Keratinocyte (primary cell): Measurements from ENCODE around the gene TMTC2. TPM values are rescaled to one million over a fixed set of nuclear protein-coding genes. Genes with fewer than 3 reads are reported as not detected.

ENCODE experiments used
- DNase-seq: peaks from one replicate; pipeline ENCODE4 v3.0.0-alpha.2; 2011; ENCODE audit warnings: low read depth, missing footprints, low spot score
- FAIRE-seq: peaks from 2 replicates; lab custom pipeline; 2011; peaks lifted over from hg19 to GRCh38; lab: Jason Lieb, UNC
- H2AFZ ChIP-seq: 2 replicates; pipeline ENCODE4 v1.6.0; 2012; ENCODE audit warnings: low read length, control low read depth, inconsistent platforms; ENCODE audit not compliant: control insufficient read depth
- H3K27ac ChIP-seq: 2 replicates; pipeline ENCODE4 v1.5.1; 2011; ENCODE audit warnings: low read length; ENCODE audit not compliant: control insufficient read depth, insufficient read depth
- H3K27me3 ChIP-seq: 3 replicates; pipeline ENCODE4 v1.6.0; 2011; ENCODE audit warnings: low read length; ENCODE audit not compliant: control insufficient read depth, insufficient read depth; ENCODE audit errors: extremely low read depth
- H3K36me3 ChIP-seq, 2 experiments: 2 replicates in 1 of 2; 3 replicates in 1 of 2; pipeline ENCODE4 v1.5.1; 2011; ENCODE audit warnings: low read length in 2 of 2, mild to moderate bottlenecking in 1 of 2; ENCODE audit not compliant: control insufficient read depth in 2 of 2, insufficient read depth in 2 of 2; ENCODE audit errors: extremely low read depth in 1 of 2
- H3K4me1 ChIP-seq: 3 replicates; pipeline ENCODE4 v1.5.1; 2011; ENCODE audit warnings: low read length; ENCODE audit not compliant: control insufficient read depth, insufficient read depth; ENCODE audit errors: extremely low read depth
- H3K4me2 ChIP-seq: 3 replicates; pipeline ENCODE4 v1.6.0; 2011; ENCODE audit warnings: low read depth, low read length; ENCODE audit not compliant: control insufficient read depth, insufficient read depth; ENCODE audit errors: extremely low read depth
- H3K4me3 ChIP-seq, 3 experiments: fragments of 200-600 bp in 1 of 3; sonication (generic) in 1 of 3; 2 replicates in 2 of 3; 3 replicates in 1 of 3; pipeline ENCODE4 v1.5.1; 2011 to 2016; ENCODE audit warnings: low read length in 3 of 3, mild to moderate bottlenecking in 3 of 3, control low read depth in 2 of 3, inconsistent platforms in 1 of 3, low read depth in 1 of 3, mixed read lengths in 1 of 3, mixed run types in 1 of 3, moderate library complexity in 1 of 3; ENCODE audit not compliant: control insufficient read depth in 2 of 3, insufficient read depth in 2 of 3; ENCODE audit errors: extremely low read depth in 1 of 3
- H3K79me2 ChIP-seq: 2 replicates; pipeline ENCODE4 v1.6.0; 2012; ENCODE audit warnings: low read length; ENCODE audit not compliant: control insufficient read depth, insufficient read depth
- H3K9ac ChIP-seq: 3 replicates; pipeline ENCODE4 v1.6.0; 2011; ENCODE audit warnings: low read length; ENCODE audit not compliant: control insufficient read depth, insufficient read depth; ENCODE audit errors: extremely low read depth
- H3K9me1 ChIP-seq: 3 replicates; pipeline ENCODE4 v1.6.0; 2011; ENCODE audit warnings: low read length; ENCODE audit not compliant: control insufficient read depth, insufficient read depth; ENCODE audit errors: extremely low read depth
- H3K9me3 ChIP-seq: 2 replicates; pipeline ENCODE4 v1.5.1; 2012; ENCODE audit warnings: low read depth, low read length; ENCODE audit not compliant: control insufficient read depth
- H4K20me1 ChIP-seq: 3 replicates; pipeline ENCODE4 v1.6.0; 2011; ENCODE audit warnings: low read length; ENCODE audit not compliant: control insufficient read depth, insufficient read depth; ENCODE audit errors: extremely low read depth
- CTCF ChIP-seq, 3 experiments: IDR thresholded peaks in 1 of 3; conservative IDR thresholded peaks in 1 of 3; optimal IDR thresholded peaks in 1 of 3; 2 replicates in 2 of 3; 3 replicates in 1 of 3; pipeline versions ENCODE3 to v1.5.1; 2011; ENCODE audit warnings: low read length in 3 of 3, mild to moderate bottlenecking in 3 of 3, moderate library complexity in 2 of 3, control low read depth in 1 of 3, inconsistent platforms in 1 of 3; ENCODE audit not compliant: insufficient read depth in 2 of 3; ENCODE audit errors: extremely low read depth in 1 of 3
- EZH2 ChIP-seq: IDR thresholded peaks from one replicate; pipeline ENCODE4 v1.6.1; 2012; ENCODE audit warnings: inconsistent platforms, mild to moderate bottlenecking, low read length, moderate library complexity
- dilution Hi-C: fragments of 300-500 bp; cut with MboI; formaldehyde crosslinking; loops from one replicate; pipeline ENCODE4 v1.7.0; 2020; ENCODE audit warnings: low sequenced_read_pairs; ENCODE audit not compliant: extremely low pct_ligation_motif_present
- polyA plus RNA-seq, 5 experiments: library from polyadenylated mRNA; depleted of rRNA in 3 of 5; stranded (reverse) in 3 of 5; stranded (forward) in 1 of 5; unstranded in 1 of 5; fragments of >200 nt; gene quantifications; 1 replicate in 1 of 5; 2 replicates in 3 of 5; 3 replicates in 1 of 5; pipeline versions ENCODE4 v1.2.1 to v1.2.3, GENCODE V29; 2011 to 2012; ENCODE audit warnings: missing spikeins in 2 of 5, low read depth in 1 of 5, low replicate concordance in 1 of 5

Gene TMTC2
- polyA plus RNA-seq, 1 donor (not counting 4 experiments of a cell fraction or from before 2014, with no cell fraction given) = 3.8 TPM

GRCh38 chr12:82652071-82652470, 34.6 kb upstream of the TMTC2 start:
- dilution Hi-C loops = no loop called here
- Histone ChIP-seq H3K9me1 (no peaks in the 10 kb centered on the region), H2AFZ (no peak overlapping the region), H3K4me2 (no peak overlapping the region), H3K4me3 (no peak overlapping the region), H3K27me3 (no peaks in the 10 kb centered on the region), H3K36me3 (no peaks in the 10 kb centered on the region), H3K9me3 (no peaks in the 10 kb centered on the region), H3K4me1 (peaks cover 15% of the 10 kb centered on the region), H3K79me2 (no peaks in the 10 kb centered on the region), H3K9ac (peak overlapping the region; percentile 5), H3K27ac (peak overlapping the region; percentile 91), H4K20me1 (no peaks in the 10 kb centered on the region)
- DNase-seq (no peak), FAIRE-seq (no peak)
- TF ChIP-seq CTCF (optimal IDR thresholded peaks at IDR 0.05 in 1 of 3, IDR thresholded peaks at IDR 0.05 in 1 of 3, conservative IDR thresholded peaks at IDR 0.05 in 1 of 3; ENCODE audit: extremely low read depth in 1 of 3, insufficient read depth in 2 of 3, low read length in 3 of 3) (no peak), EZH2 (no peak)

- no peaks in the 10 kb centered on the region for H3K9me1 ChIP-seq
- no peak overlapping the region for H3K4me3 ChIP-seq
- DNase-seq = no peak
- no peaks in the 10 kb centered on the region for H3K36me3 ChIP-seq
- no peak overlapping the region for H2AFZ ChIP-seq
- peak; percentile 56 for FAIRE-seq
- no peak overlapping the region for H3K27ac ChIP-seq
- H3K9ac ChIP-seq = no peak overlapping the region
- TF ChIP-seq EZH2 = no peak
- TF ChIP-seq CTCF (optimal IDR thresholded peaks at IDR 0.05 in 1 of 3, IDR thresholded peaks at IDR 0.05 in 1 of 3, conservative IDR thresholded peaks at IDR 0.05 in 1 of 3; ENCODE audit: extremely low read depth in 1 of 3, insufficient read depth in 2 of 3, low read length in 3 of 3) = no peak
- H4K20me1 ChIP-seq = no peaks in the 10 kb centered on the region
- peaks cover 11% of the 10 kb centered on the region for H3K4me1 ChIP-seq
- H3K4me2 ChIP-seq = no peak overlapping the region
- no peaks in the 10 kb centered on the region for H3K27me3 ChIP-seq
- H3K79me2 ChIP-seq = no peaks in the 10 kb centered on the region
- H3K9me3 ChIP-seq = no peaks in the 10 kb centered on the region
- dilution Hi-C loops = no loop called here
These were observed 31.0 kb upstream of the TMTC2 start for GRCh38 chr12:82655751-82656150.
